Spleen (tissue), 7 donors: ENCODE measurements around the gene KYNU.

Source experiments
- CTCF ChIP-seq, 11 experiments: fragments of 200-600 bp in 7 of 11; fragments of 450-650 bp in 4 of 11; sonication (generic) in 4 of 11; IDR thresholded peaks in 8 of 11; conservative IDR thresholded peaks in 3 of 11; 1 replicate in 7 of 11; 2 replicates in 4 of 11; pipeline versions ENCODE4 v1.4.0 to v1.8.0; 2016 to 2021; ENCODE audit warnings: antibody characterized with exemption in 11 of 11, inconsistent platforms in 4 of 11, mild to moderate bottlenecking in 1 of 11
- POLR2AphosphoS5 ChIP-seq, 3 donors: sonication (generic); formaldehyde crosslinking; IDR thresholded peaks; one replicate each; pipeline ENCODE4 v1.5.1; 2017; ENCODE audit warnings: antibody characterized with exemption in 3 of 3
- donor health status: DM: no; HTN: no; CAD: no; lungs with moderate emphysema.
- donor health status: DM: no; HTN: no; CAD: no.
- donor health status: DM: no; HTN: no; CAD: no.

GRCh38 chr2:142853912-142854311 lies 23.6 kb upstream of the KYNU start:
- TF ChIP-seq CTCF (IDR thresholded peaks at IDR 0.05 in 8 of 11, conservative IDR thresholded peaks at IDR 0.05 in 3 of 11): no peak
- no peak for TF ChIP-seq POLR2AphosphoS5 (IDR thresholded peaks at IDR 0.05)
